Hypothalamus (tissue), 51 donors: ENCODE measurements around the gene NCOA7.
"Not testable (repeated sequence)": the region's sequence is repeated elsewhere in the genome, so short reads cannot be mapped to it uniquely, and the experiment has no call there.

Experiments
- DNase-seq, 51 donors: peaks; one replicate each; lab custom pipeline; 2025; lab: John Stamatoyannopoulos, UW

Gene NCOA7

GRCh38 chr6:125789576-125790357 lies 993 bp upstream of the NCOA7 start:
- peak in 45 of 51 donors; percentile 10 to 88 (median 54) for DNase-seq

- DNase-seq, result peak in 34 of 51 donors; percentile 2 to 90 (median 42)
Observed at GRCh38 chr6:125791151-125791819, 525 bp downstream of the NCOA7 start.

- no peak for DNase-seq
Observed at GRCh38 chr6:125791820-125792165, 1.0 kb downstream of the NCOA7 start.

GRCh38 chr6:125792172-125792571 lies 1.4 kb downstream of the NCOA7 start:
- DNase-seq, result no peak

GRCh38 chr6:125792680-125793079 lies 1.9 kb downstream of the NCOA7 start:
- DNase-seq, result no peak

GRCh38 chr6:125793280-125793679 lies 2.5 kb downstream of the NCOA7 start:
- DNase-seq, result no peak

GRCh38 chr6:125793863-125794262 lies 3.1 kb downstream of the NCOA7 start:
- no peak for DNase-seq

- DNase-seq, result no peak
Observed at GRCh38 chr6:125794342-125795137, 3.8 kb downstream of the NCOA7 start.

- no peak for DNase-seq
Observed at GRCh38 chr6:125795301-125795700, 4.5 kb downstream of the NCOA7 start.

- DNase-seq, result no peak
Observed at GRCh38 chr6:125797120-125797885, 6.5 kb downstream of the NCOA7 start.

- no peak for DNase-seq
Observed at GRCh38 chr6:125797886-125798444, 7.2 kb downstream of the NCOA7 start.

GRCh38 chr6:125798734-125799508 lies 8.2 kb downstream of the NCOA7 start:
- DNase-seq, result no peak

- DNase-seq, result no peak
Observed at GRCh38 chr6:125802383-125802782, 11.6 kb downstream of the NCOA7 start.

GRCh38 chr6:125802943-125803377 lies 12.2 kb downstream of the NCOA7 start:
- DNase-seq, result no peak

GRCh38 chr6:125804264-125804663 lies 13.5 kb downstream of the NCOA7 start:
- no peak for DNase-seq

GRCh38 chr6:125804866-125805425 lies 14.2 kb downstream of the NCOA7 start:
- not testable (repeated sequence) for DNase-seq

GRCh38 chr6:125806813-125807212 lies 16.1 kb downstream of the NCOA7 start:
- no peak for DNase-seq

- no peak for DNase-seq
Observed at GRCh38 chr6:125807293-125807692, 16.5 kb downstream of the NCOA7 start.

- DNase-seq, result no peak
Observed at GRCh38 chr6:125808060-125808459, 17.3 kb downstream of the NCOA7 start.
